GM18526 (cell line): ENCODE results near the gene OR51A2.

Source experiments
- POLR2A ChIP-seq: IDR thresholded peaks from 3 replicates; pipeline ENCODE4 v1.6.1; 2011; ENCODE audit not compliant: insufficient read length; ENCODE audit errors: extremely low read depth

Gene OR51A2

DNA sequence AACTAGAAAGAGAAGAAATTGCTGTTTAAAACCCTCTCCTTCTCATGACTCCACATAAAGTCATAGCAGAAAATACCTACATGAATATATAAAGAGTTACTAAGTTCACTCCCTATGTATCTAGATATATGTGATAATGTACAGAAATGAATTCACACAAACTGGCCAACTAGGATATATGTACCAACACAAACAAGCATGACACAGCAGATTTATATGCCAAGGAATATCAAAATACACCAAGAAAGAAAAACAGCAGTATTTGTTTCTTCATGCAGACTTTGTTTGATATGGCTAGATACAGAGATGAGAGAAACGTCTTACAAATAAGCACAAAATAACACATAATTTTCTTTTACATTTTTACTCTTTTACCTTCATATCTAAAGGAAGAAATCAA is 33.2 kb downstream of the OR51A2 start:
- no peak for TF ChIP-seq POLR2A

DNA sequence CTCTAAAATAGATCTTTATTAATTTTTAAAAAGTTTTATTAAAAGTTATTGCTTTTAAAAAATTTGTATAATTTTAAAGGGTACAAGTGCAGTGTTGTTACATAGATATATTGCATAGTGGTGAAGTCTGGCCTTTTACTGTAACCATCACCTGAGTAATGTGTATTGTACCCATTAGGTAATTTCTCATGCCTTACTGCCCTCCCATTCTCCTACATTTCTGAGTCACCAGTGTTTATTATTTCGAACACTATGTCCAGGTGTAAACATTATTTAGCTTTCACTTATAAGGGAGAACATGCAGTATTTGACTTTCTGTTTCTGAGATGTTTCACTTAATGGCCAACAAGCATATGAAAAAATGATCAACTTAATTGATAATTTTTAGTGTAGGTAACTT is 33.7 kb downstream of the OR51A2 start:
- no peak for TF ChIP-seq POLR2A

DNA sequence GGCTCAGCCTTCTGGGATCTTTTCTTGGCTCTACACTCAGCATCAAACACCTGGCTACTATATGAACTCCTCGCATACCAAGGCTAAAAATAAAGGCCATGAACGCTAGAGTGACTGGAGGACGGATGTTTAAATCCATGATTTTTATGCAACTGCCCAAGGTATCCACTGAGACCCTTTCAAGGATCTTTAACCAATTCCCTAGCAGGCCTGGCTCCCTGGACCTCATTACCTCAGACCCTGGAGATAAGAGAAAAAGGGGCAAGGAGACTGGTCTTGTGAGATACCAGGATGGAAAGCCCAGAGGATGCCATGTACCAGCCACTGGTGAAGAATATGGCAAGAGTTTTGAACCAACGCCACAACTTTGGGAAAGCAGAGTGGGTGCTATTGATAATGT is 36.3 kb downstream of the OR51A2 start, which contains the start of gene OR51G2:
Gene OR51G2 (minus strand): TSS at position 101 of the 400 bp plus-strand sequence. CDS start 3,687 bp downstream, outside the sequence.
- TF ChIP-seq POLR2A: no peak

DNA sequence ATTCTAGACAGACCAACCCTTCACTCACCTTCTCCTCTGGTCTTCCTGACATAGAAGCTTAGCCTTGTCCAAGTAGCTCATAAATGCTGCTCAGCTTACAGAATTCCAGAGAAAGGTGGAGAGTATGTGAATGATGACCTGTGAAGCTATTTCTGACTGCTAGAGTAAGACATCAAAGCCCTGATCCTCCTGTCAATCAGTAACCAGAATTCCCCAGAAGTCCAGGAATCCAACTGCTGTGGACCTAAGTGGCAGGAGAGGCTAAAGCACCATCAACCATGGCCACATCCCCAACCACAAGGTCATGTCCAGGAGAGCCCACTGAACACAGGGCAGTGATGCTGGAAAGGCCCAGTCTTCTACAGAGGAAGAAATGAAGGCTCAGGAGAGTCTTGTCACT is 38.9 kb downstream of the OR51A2 start:
- no peak for TF ChIP-seq POLR2A
